ENCODE data around the gene SCARB2. TPM values are rescaled to one million over a fixed set of nuclear protein-coding genes. Genes with fewer than 3 reads are reported as not detected.

The SCARB2 gene
- total RNA-seq, 1 donor from 2014 or later, result 97.4 TPM

- Mint-ChIP-seq H3K27ac (no peak overlapping the region), H3K9me3 (peaks cover 9% of the 10 kb centered on the region), H3K36me3 (peaks cover 4% of the 10 kb centered on the region), H3K4me1 (peaks cover 7% of the 10 kb centered on the region), H3K27me3 (ENCODE audit: insufficient read depth, low read depth) (no peaks in the 10 kb centered on the region), H3K4me3 (no peak overlapping the region)
- Histone ChIP-seq H3K4me2 (peak overlapping the region; percentile 20), H4K20me1 (ENCODE audit: low read depth) (no peaks in the 10 kb centered on the region), H3K79me2 (ENCODE audit: low read depth) (no peaks in the 10 kb centered on the region), H3K27me3 (no peaks in the 10 kb centered on the region), H3K9ac (no peak overlapping the region), H3K27ac (no peak overlapping the region), H3K4me3 (no peak overlapping the region), H3K4me1 (peaks cover 6% of the 10 kb centered on the region), H3K36me3 (no peaks in the 10 kb centered on the region), H3K9me3 (ENCODE audit: low read depth) (peaks cover 3% of the 10 kb centered on the region), H2AFZ (replicated peaks) (no peak overlapping the region), H3F3A (ENCODE audit: low read depth) (no peaks in the 10 kb centered on the region)
- DNase-seq (ENCODE audit: low spot score), result no peak
- no peak for TF ChIP-seq EZH2phosphoT487 (IDR thresholded peaks at IDR 0.05)
Observed at GRCh38 chr4:76233083-76233482, 19.5 kb upstream of the SCARB2 start.

DNA sequence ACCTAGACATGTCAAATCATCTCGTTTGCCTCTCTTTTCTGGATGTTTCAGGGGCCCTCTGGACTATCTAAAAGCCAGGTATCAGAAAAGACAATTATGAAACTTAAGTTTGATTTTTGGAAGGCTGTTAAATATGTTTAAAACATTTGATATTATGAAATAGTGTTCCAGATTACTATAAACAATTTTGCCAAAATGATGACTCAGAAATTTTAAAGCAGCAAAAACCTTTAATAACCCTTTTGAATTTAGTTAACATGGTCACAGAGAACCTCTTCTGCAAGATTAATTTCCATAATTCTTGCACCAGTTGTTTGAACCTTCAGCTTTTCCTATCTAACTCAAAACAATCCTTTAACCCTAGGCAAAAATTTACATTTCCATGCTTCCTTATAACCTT is 19.1 kb upstream of the SCARB2 start:
- H3K36me3 ChIP-seq, result no peaks in the 10 kb centered on the region
- no peak for DNase-seq (ENCODE audit: low spot score)
- H3F3A ChIP-seq (ENCODE audit: low read depth), result no peaks in the 10 kb centered on the region
- Mint-ChIP-seq H3K27me3 (ENCODE audit: insufficient read depth, low read depth) (no peaks in the 10 kb centered on the region), H3K9me3 (peaks cover 12% of the 10 kb centered on the region), H3K27ac (no peak overlapping the region), H3K4me1 (peaks cover 7% of the 10 kb centered on the region), H3K36me3 (peaks cover 4% of the 10 kb centered on the region), H3K4me3 (no peak overlapping the region)
- TF ChIP-seq CTCF (IDR thresholded peaks at IDR 0.05) (no peak), EZH2phosphoT487 (IDR thresholded peaks at IDR 0.05) (no peak), EZH2 (IDR thresholded peaks at IDR 0.05) (no peak)
- H3K4me1 ChIP-seq, result peaks cover 6% of the 10 kb centered on the region
- H3K9ac ChIP-seq, result no peak overlapping the region
- H2AFZ ChIP-seq (replicated peaks), result no peak overlapping the region
- H3K4me3 ChIP-seq, result no peak overlapping the region
- H3K27me3 ChIP-seq, result no peaks in the 10 kb centered on the region
- H3K9me3 ChIP-seq (ENCODE audit: low read depth), result peaks cover 3% of the 10 kb centered on the region
- no peaks in the 10 kb centered on the region for H3K79me2 ChIP-seq (ENCODE audit: low read depth)
- no peaks in the 10 kb centered on the region for H4K20me1 ChIP-seq (ENCODE audit: low read depth)
- H3K4me2 ChIP-seq, result no peak overlapping the region
- no peak overlapping the region for H3K27ac ChIP-seq

GRCh38 chr4:76226418-76226817 is 12.8 kb upstream of the SCARB2 start:
- H3K9me3 Mint-ChIP-seq, result peaks cover 15% of the 10 kb centered on the region
- H3K27ac ChIP-seq, result no peak overlapping the region
- TF ChIP-seq EZH2 (IDR thresholded peaks at IDR 0.05), result no peak
- no peak for TF ChIP-seq EZH2phosphoT487 (IDR thresholded peaks at IDR 0.05)
- TF ChIP-seq CTCF (IDR thresholded peaks at IDR 0.05), result no peak

GRCh38 chr4:76224171-76224570 is 10.5 kb upstream of the SCARB2 start:
- Histone ChIP-seq H3K4me3 (no peak overlapping the region), H3F3A (ENCODE audit: low read depth) (no peaks in the 10 kb centered on the region), H3K4me1 (no peaks in the 10 kb centered on the region), H3K36me3 (no peaks in the 10 kb centered on the region), H3K79me2 (ENCODE audit: low read depth) (no peaks in the 10 kb centered on the region), H3K27me3 (no peaks in the 10 kb centered on the region), H3K4me2 (no peak overlapping the region), H4K20me1 (ENCODE audit: low read depth) (no peaks in the 10 kb centered on the region), H3K27ac (no peak overlapping the region), H2AFZ (replicated peaks) (no peak overlapping the region), H3K9me3 (ENCODE audit: low read depth) (peaks cover 3% of the 10 kb centered on the region), H3K9ac (no peak overlapping the region)
- H3K27ac Mint-ChIP-seq, result no peak overlapping the region
- peaks cover 14% of the 10 kb centered on the region for H3K9me3 Mint-ChIP-seq
- H3K36me3 Mint-ChIP-seq, result peaks cover 3% of the 10 kb centered on the region
- H3K4me1 Mint-ChIP-seq, result no peaks in the 10 kb centered on the region
- no peak overlapping the region for H3K4me3 Mint-ChIP-seq
- no peak for DNase-seq (ENCODE audit: low spot score)
- peaks cover 2% of the 10 kb centered on the region for H3K27me3 Mint-ChIP-seq (ENCODE audit: insufficient read depth, low read depth)
- TF ChIP-seq EZH2phosphoT487 (IDR thresholded peaks at IDR 0.05) (no peak), EZH2 (IDR thresholded peaks at IDR 0.05) (no peak), CTCF (IDR thresholded peaks at IDR 0.05) (no peak)

More at GRCh38 chr4:76226418-76226817, 12.8 kb upstream of the SCARB2 start:
- Histone ChIP-seq H2AFZ (replicated peaks) (no peak overlapping the region), H3K4me1 (no peaks in the 10 kb centered on the region), H3K36me3 (no peaks in the 10 kb centered on the region), H3K9ac (no peak overlapping the region), H3K4me3 (no peak overlapping the region), H3F3A (ENCODE audit: low read depth) (no peaks in the 10 kb centered on the region), H3K79me2 (ENCODE audit: low read depth) (no peaks in the 10 kb centered on the region), H3K9me3 (ENCODE audit: low read depth) (peaks cover 3% of the 10 kb centered on the region), H3K27me3 (no peaks in the 10 kb centered on the region), H4K20me1 (ENCODE audit: low read depth) (no peaks in the 10 kb centered on the region), H3K4me2 (no peak overlapping the region)
- no peak overlapping the region for H3K4me3 Mint-ChIP-seq
- H3K4me1 Mint-ChIP-seq, result no peaks in the 10 kb centered on the region
- no peak overlapping the region for H3K27ac Mint-ChIP-seq
- peaks cover 4% of the 10 kb centered on the region for H3K36me3 Mint-ChIP-seq
- no peak for DNase-seq (ENCODE audit: low spot score)
- peaks cover 2% of the 10 kb centered on the region for H3K27me3 Mint-ChIP-seq (ENCODE audit: insufficient read depth, low read depth)

Measured in neural progenitor cell (in vitro differentiated cells).